Lower leg skin (tissue), 4 donors: ENCODE results near the gene GAS2L2. TPM values are rescaled to one million over a fixed set of nuclear protein-coding genes. Genes with fewer than 3 reads are reported as not detected.

Source experiments
- DNase-seq, 2 donors: peaks; one replicate each; pipeline ENCODE4 v3.0.0-alpha.2; 2019; ENCODE audit warnings: low spot score in 2 of 2
- H3K4me3 ChIP-seq: fragments of 200-600 bp; sonication (generic); 2 replicates; pipeline ENCODE4 v1.5.1; 2017; ENCODE audit warnings: mild to moderate bottlenecking, low read depth; ENCODE audit not compliant: poor library complexity, severe bottlenecking
- CTCF ChIP-seq, 3 donors: fragments of 450-650 bp; IDR thresholded peaks; one replicate each; pipeline ENCODE4 v1.5.1; 2016; ENCODE audit warnings: antibody characterized with exemption in 3 of 3, mild to moderate bottlenecking in 3 of 3, moderate library complexity in 2 of 3
- POLR2A ChIP-seq, 2 donors: fragments of 450-650 bp; IDR thresholded peaks; one replicate each; pipeline ENCODE4 v1.6.1; 2016 to 2017; ENCODE audit warnings: antibody characterized with exemption in 2 of 2, mild to moderate bottlenecking in 1 of 2, moderate library complexity in 1 of 2
- WGBS, 2 donors: methylation state at CpG; one replicate each; pipeline ENCODE4 v1.1.5; 2018; 5-methylcytosine and 5-hydroxymethylcytosine counted together
- intact Hi-C: fragments of 100-400 bp; cut with DNase I; formaldehyde crosslinking; loops from one replicate; pipeline ENCODE4 v1.15.0; 2023; ENCODE audit warnings: low total_unique reads
- total RNA-seq, 4 donors: library from RNA; depleted of rRNA; stranded (reverse); fragments of >200 nt; gene quantifications; one replicate each; pipeline ENCODE4 v1.1.0, GENCODE V29; 2016

Gene GAS2L2
- under 1 TPM in 1 of 4 donors, not detected in 3; 0.93 TPM for total RNA-seq

- TF ChIP-seq CTCF (IDR thresholded peaks at IDR 0.05) (no peak), POLR2A (IDR thresholded peaks at IDR 0.05) (no peak)
- intact Hi-C loops, result no loop called here
- H3K4me3 ChIP-seq, result no peak within 1 kb of the TSS
- no peak for DNase-seq
- 36 to 43% methylated on average over 9 of the region's 9 CpGs for WGBS, 2 donors
Measured at GRCh38 chr17:35752945-35753764, at the start of gene GAS2L2. Gene GAS2L2 (minus strand): TSS chr17:35753239. CDS start chr17:35752850, 389 bp downstream.

- peak; percentile 50 to 93 for DNase-seq
- intact Hi-C loops, result no loop called here
- no peak for TF ChIP-seq POLR2A (IDR thresholded peaks at IDR 0.05)
- TF ChIP-seq CTCF (IDR thresholded peaks at IDR 0.05), result no peak
- 46 to 48% methylated on average over 9 of the region's 9 CpGs for WGBS, 2 donors
- no peak overlapping the region for H3K4me3 ChIP-seq
Measured at GRCh38 chr17:35801583-35802224, 48.7 kb upstream of the GAS2L2 start.

- intact Hi-C loops, result no loop called here
- DNase-seq, result no peak
Measured at GRCh38 chr17:35799942-35800341, 46.9 kb upstream of the GAS2L2 start.

GRCh38 chr17:35797918-35798317, 44.9 kb upstream of the GAS2L2 start:
- DNase-seq, result no peak
- 62 to 94% methylated on average over 5 of the region's 5 CpGs for WGBS, 2 donors
- intact Hi-C loops, result no loop called here
- TF ChIP-seq POLR2A (IDR thresholded peaks at IDR 0.05) (no peak), CTCF (IDR thresholded peaks at IDR 0.05) (no peak)
- no peak overlapping the region for H3K4me3 ChIP-seq

More at GRCh38 chr17:35799942-35800341, 46.9 kb upstream of the GAS2L2 start:
- TF ChIP-seq POLR2A (IDR thresholded peaks at IDR 0.05) (no peak), CTCF (IDR thresholded peaks at IDR 0.05) (no peak)
- H3K4me3 ChIP-seq, result no peak overlapping the region

GRCh38 chr17:35797370-35797769, 44.3 kb upstream of the GAS2L2 start:
- no peak overlapping the region for H3K4me3 ChIP-seq
- no peak for DNase-seq
- no peak for TF ChIP-seq POLR2A (IDR thresholded peaks at IDR 0.05)
- no peak for TF ChIP-seq CTCF (IDR thresholded peaks at IDR 0.05)
- WGBS, 2 donors, result 57 to 69% methylated on average over 4 of the region's 4 CpGs
- intact Hi-C loops, result no loop called here
